ENCODE data around the gene ILF3.

- TF ChIP-seq CTCF (IDR thresholded peaks at IDR 0.05): no peak
- TF ChIP-seq POLR2A (IDR thresholded peaks at IDR 0.05): no peak
These were observed 37.2 kb downstream of the ILF3 start for GRCh38 chr19:10691178-10691881.

Data from thyroid gland (tissue), 4 donors.